PC-3 (cell line): Measurements from ENCODE around the gene MN1.

Experiments
- EZH2 ChIP-seq: fragments of 300-600 bp; sonication (generic); IDR thresholded peaks from one replicate; pipeline ENCODE4 v1.6.1; 2017; ENCODE audit warnings: antibody characterized with exemption, mild to moderate bottlenecking, low read length; ENCODE audit not compliant: unreplicated experiment
- EZH2phosphoT487 ChIP-seq: fragments of 300-600 bp; sonication (generic); IDR thresholded peaks from 2 replicates; pipeline ENCODE4 v1.6.1; 2018; ENCODE audit warnings: mild to moderate bottlenecking, antibody characterized with exemption, low read length, borderline replicate concordance
- TF ChIP-seq, protein P1 (sequence below): fragments of 300-600 bp; sonication (generic); conservative IDR thresholded peaks from 2 replicates; pipeline ENCODE4 v1.5.1; 2017; ENCODE audit warnings: antibody characterized with exemption, low read depth, mild to moderate bottlenecking, low read length

DNA sequence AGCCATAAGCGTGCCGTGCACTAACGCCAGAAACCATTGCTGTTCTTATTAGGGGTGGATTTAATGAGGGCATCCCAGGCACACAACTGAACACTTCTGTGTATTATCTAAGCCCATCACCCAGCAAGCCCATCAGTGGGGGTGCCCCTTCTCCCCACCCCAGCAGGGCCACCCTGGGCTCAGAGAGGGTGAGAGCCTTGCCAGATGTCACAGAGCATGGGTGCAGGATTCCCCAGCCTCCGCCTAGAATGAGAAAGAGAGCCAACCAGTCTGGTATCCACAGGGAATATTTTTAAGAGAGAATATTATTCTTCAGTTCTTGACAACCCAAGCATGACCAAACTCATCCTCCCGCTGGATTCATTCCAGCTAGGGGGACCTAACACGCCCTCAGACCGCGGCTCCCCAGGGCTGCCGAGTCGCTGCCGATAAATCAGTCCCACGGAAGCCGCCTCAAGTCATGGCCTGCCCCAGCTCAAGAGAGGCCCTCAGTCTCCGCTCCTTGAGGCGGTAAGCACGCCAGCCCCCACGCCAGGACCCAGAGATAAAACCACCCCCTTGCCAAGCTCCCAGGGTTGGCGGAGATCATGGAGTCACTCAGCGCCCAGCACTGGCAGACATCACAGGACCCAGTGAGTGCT, 47.2 kb downstream of the MN1 start:
- TF ChIP-seq, protein P1, sequence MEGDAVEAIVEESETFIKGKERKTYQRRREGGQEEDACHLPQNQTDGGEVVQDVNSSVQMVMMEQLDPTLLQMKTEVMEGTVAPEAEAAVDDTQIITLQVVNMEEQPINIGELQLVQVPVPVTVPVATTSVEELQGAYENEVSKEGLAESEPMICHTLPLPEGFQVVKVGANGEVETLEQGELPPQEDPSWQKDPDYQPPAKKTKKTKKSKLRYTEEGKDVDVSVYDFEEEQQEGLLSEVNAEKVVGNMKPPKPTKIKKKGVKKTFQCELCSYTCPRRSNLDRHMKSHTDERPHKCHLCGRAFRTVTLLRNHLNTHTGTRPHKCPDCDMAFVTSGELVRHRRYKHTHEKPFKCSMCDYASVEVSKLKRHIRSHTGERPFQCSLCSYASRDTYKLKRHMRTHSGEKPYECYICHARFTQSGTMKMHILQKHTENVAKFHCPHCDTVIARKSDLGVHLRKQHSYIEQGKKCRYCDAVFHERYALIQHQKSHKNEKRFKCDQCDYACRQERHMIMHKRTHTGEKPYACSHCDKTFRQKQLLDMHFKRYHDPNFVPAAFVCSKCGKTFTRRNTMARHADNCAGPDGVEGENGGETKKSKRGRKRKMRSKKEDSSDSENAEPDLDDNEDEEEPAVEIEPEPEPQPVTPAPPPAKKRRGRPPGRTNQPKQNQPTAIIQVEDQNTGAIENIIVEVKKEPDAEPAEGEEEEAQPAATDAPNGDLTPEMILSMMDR: no peak
- no peak for TF ChIP-seq EZH2
- no peak for TF ChIP-seq EZH2phosphoT487
